ENCODE results near the gene LRRTM3.

Gene LRRTM3

GRCh38 chr10:67088036-67088435 lies 162.2 kb downstream of the LRRTM3 start:
- H3K27ac ChIP-seq (ENCODE audit: low read length): no peak overlapping the region

GRCh38 chr10:67095531-67095930 lies 169.7 kb downstream of the LRRTM3 start:
- no peak overlapping the region for H3K9ac ChIP-seq (ENCODE audit: low read length)
- H3K27ac ChIP-seq (ENCODE audit: low read length): no peak overlapping the region
- H3K4me3 ChIP-seq (ENCODE audit: low read length): no peak overlapping the region
- H3K27me3 ChIP-seq (ENCODE audit: control insufficient read depth, insufficient read depth, low read length): no peaks in the 10 kb centered on the region
- peaks cover 18% of the 10 kb centered on the region for H3K4me1 ChIP-seq (ENCODE audit: control insufficient read depth, low read depth, low read length)
- H3K9me3 ChIP-seq (ENCODE audit: control insufficient read depth, low read depth, low read length): no peaks in the 10 kb centered on the region
- no peaks in the 10 kb centered on the region for H3K36me3 ChIP-seq (ENCODE audit: control insufficient read depth, low read depth, low read length)

More at GRCh38 chr10:67088036-67088435, 162.2 kb downstream of the LRRTM3 start:
- Histone ChIP-seq H3K36me3 (ENCODE audit: control insufficient read depth, low read depth, low read length) (no peaks in the 10 kb centered on the region), H3K27me3 (ENCODE audit: control insufficient read depth, insufficient read depth, low read length) (no peaks in the 10 kb centered on the region), H3K4me3 (ENCODE audit: low read length) (no peak overlapping the region), H3K9ac (ENCODE audit: low read length) (no peak overlapping the region), H3K9me3 (ENCODE audit: control insufficient read depth, low read depth, low read length) (no peaks in the 10 kb centered on the region), H3K4me1 (ENCODE audit: control insufficient read depth, low read depth, low read length) (no peaks in the 10 kb centered on the region)

- Histone ChIP-seq H3K9ac (ENCODE audit: low read length) (peak overlapping the region; percentile 24), H3K9me3 (ENCODE audit: control insufficient read depth, low read depth, low read length) (no peaks in the 10 kb centered on the region), H3K36me3 (ENCODE audit: control insufficient read depth, low read depth, low read length) (no peaks in the 10 kb centered on the region), H3K4me1 (ENCODE audit: control insufficient read depth, low read depth, low read length) (peaks cover 18% of the 10 kb centered on the region), H3K27me3 (ENCODE audit: control insufficient read depth, insufficient read depth, low read length) (no peaks in the 10 kb centered on the region), H3K4me3 (ENCODE audit: low read length) (peak overlapping the region; percentile 19), H3K27ac (ENCODE audit: low read length) (peak overlapping the region; percentile 43)
Observed at GRCh38 chr10:67098461-67098860, 172.6 kb downstream of the LRRTM3 start.

- H3K4me3 ChIP-seq (ENCODE audit: low read length): no peak overlapping the region
- no peaks in the 10 kb centered on the region for H3K27me3 ChIP-seq (ENCODE audit: control insufficient read depth, insufficient read depth, low read length)
- H3K4me1 ChIP-seq (ENCODE audit: control insufficient read depth, low read depth, low read length): peaks cover 18% of the 10 kb centered on the region
- H3K9ac ChIP-seq (ENCODE audit: low read length): no peak overlapping the region
- no peak overlapping the region for H3K27ac ChIP-seq (ENCODE audit: low read length)
- H3K36me3 ChIP-seq (ENCODE audit: control insufficient read depth, low read depth, low read length): no peaks in the 10 kb centered on the region
- no peaks in the 10 kb centered on the region for H3K9me3 ChIP-seq (ENCODE audit: control insufficient read depth, low read depth, low read length)
Observed at GRCh38 chr10:67100951-67101350, 175.1 kb downstream of the LRRTM3 start.

GRCh38 chr10:67107670-67108069 lies 181.8 kb downstream of the LRRTM3 start:
- Histone ChIP-seq H3K36me3 (ENCODE audit: control insufficient read depth, low read depth, low read length) (no peaks in the 10 kb centered on the region), H3K27ac (ENCODE audit: low read length) (no peak overlapping the region), H3K9me3 (ENCODE audit: control insufficient read depth, low read depth, low read length) (no peaks in the 10 kb centered on the region), H3K4me1 (ENCODE audit: control insufficient read depth, low read depth, low read length) (no peaks in the 10 kb centered on the region), H3K4me3 (ENCODE audit: low read length) (no peak overlapping the region), H3K9ac (ENCODE audit: low read length) (no peak overlapping the region), H3K27me3 (ENCODE audit: control insufficient read depth, insufficient read depth, low read length) (no peaks in the 10 kb centered on the region)

GRCh38 chr10:67110286-67110685 lies 184.4 kb downstream of the LRRTM3 start:
- Histone ChIP-seq H3K9ac (ENCODE audit: low read length) (no peak overlapping the region), H3K4me3 (ENCODE audit: low read length) (no peak overlapping the region), H3K27ac (ENCODE audit: low read length) (no peak overlapping the region), H3K36me3 (ENCODE audit: control insufficient read depth, low read depth, low read length) (no peaks in the 10 kb centered on the region), H3K27me3 (ENCODE audit: control insufficient read depth, insufficient read depth, low read length) (no peaks in the 10 kb centered on the region), H3K9me3 (ENCODE audit: control insufficient read depth, low read depth, low read length) (no peaks in the 10 kb centered on the region), H3K4me1 (ENCODE audit: control insufficient read depth, low read depth, low read length) (no peaks in the 10 kb centered on the region)

- Histone ChIP-seq H3K4me3 (ENCODE audit: low read length) (no peak overlapping the region), H3K27ac (ENCODE audit: low read length) (no peak overlapping the region), H3K27me3 (ENCODE audit: control insufficient read depth, insufficient read depth, low read length) (no peaks in the 10 kb centered on the region), H3K36me3 (ENCODE audit: control insufficient read depth, low read depth, low read length) (no peaks in the 10 kb centered on the region), H3K9ac (ENCODE audit: low read length) (no peak overlapping the region), H3K4me1 (ENCODE audit: control insufficient read depth, low read depth, low read length) (no peaks in the 10 kb centered on the region), H3K9me3 (ENCODE audit: control insufficient read depth, low read depth, low read length) (no peaks in the 10 kb centered on the region)
Observed at GRCh38 chr10:67112765-67113164, 186.9 kb downstream of the LRRTM3 start.

- H3K4me1 ChIP-seq (ENCODE audit: control insufficient read depth, low read depth, low read length): no peaks in the 10 kb centered on the region
- no peak overlapping the region for H3K9ac ChIP-seq (ENCODE audit: low read length)
- H3K4me3 ChIP-seq (ENCODE audit: low read length): no peak overlapping the region
- H3K27ac ChIP-seq (ENCODE audit: low read length): no peak overlapping the region
- H3K36me3 ChIP-seq (ENCODE audit: control insufficient read depth, low read depth, low read length): no peaks in the 10 kb centered on the region
- no peaks in the 10 kb centered on the region for H3K9me3 ChIP-seq (ENCODE audit: control insufficient read depth, low read depth, low read length)
- H3K27me3 ChIP-seq (ENCODE audit: control insufficient read depth, insufficient read depth, low read length): no peaks in the 10 kb centered on the region
Observed at GRCh38 chr10:67114945-67115344, 189.1 kb downstream of the LRRTM3 start.

- H3K27me3 ChIP-seq (ENCODE audit: control insufficient read depth, insufficient read depth, low read length): no peaks in the 10 kb centered on the region
- no peaks in the 10 kb centered on the region for H3K4me1 ChIP-seq (ENCODE audit: control insufficient read depth, low read depth, low read length)
- H3K9ac ChIP-seq (ENCODE audit: low read length): no peak overlapping the region
- no peaks in the 10 kb centered on the region for H3K36me3 ChIP-seq (ENCODE audit: control insufficient read depth, low read depth, low read length)
- no peak overlapping the region for H3K27ac ChIP-seq (ENCODE audit: low read length)
- no peaks in the 10 kb centered on the region for H3K9me3 ChIP-seq (ENCODE audit: control insufficient read depth, low read depth, low read length)
- no peak overlapping the region for H3K4me3 ChIP-seq (ENCODE audit: low read length)
Observed at GRCh38 chr10:67115972-67116371, 190.1 kb downstream of the LRRTM3 start.

- H3K27me3 ChIP-seq (ENCODE audit: control insufficient read depth, insufficient read depth, low read length): no peaks in the 10 kb centered on the region
- no peaks in the 10 kb centered on the region for H3K9me3 ChIP-seq (ENCODE audit: control insufficient read depth, low read depth, low read length)
- H3K4me1 ChIP-seq (ENCODE audit: control insufficient read depth, low read depth, low read length): no peaks in the 10 kb centered on the region
- no peaks in the 10 kb centered on the region for H3K36me3 ChIP-seq (ENCODE audit: control insufficient read depth, low read depth, low read length)
- no peak overlapping the region for H3K27ac ChIP-seq (ENCODE audit: low read length)
- no peak overlapping the region for H3K9ac ChIP-seq (ENCODE audit: low read length)
- H3K4me3 ChIP-seq (ENCODE audit: low read length): no peak overlapping the region
Observed at GRCh38 chr10:67119651-67120050, 193.8 kb downstream of the LRRTM3 start.

GRCh38 chr10:67127441-67127840 lies 201.6 kb downstream of the LRRTM3 start:
- no peaks in the 10 kb centered on the region for H3K36me3 ChIP-seq (ENCODE audit: control insufficient read depth, low read depth, low read length)
- H3K4me3 ChIP-seq (ENCODE audit: low read length): no peak overlapping the region
- no peaks in the 10 kb centered on the region for H3K9me3 ChIP-seq (ENCODE audit: control insufficient read depth, low read depth, low read length)
- H3K9ac ChIP-seq (ENCODE audit: low read length): no peak overlapping the region
- no peak overlapping the region for H3K27ac ChIP-seq (ENCODE audit: low read length)
- H3K27me3 ChIP-seq (ENCODE audit: control insufficient read depth, insufficient read depth, low read length): no peaks in the 10 kb centered on the region
- H3K4me1 ChIP-seq (ENCODE audit: control insufficient read depth, low read depth, low read length): no peaks in the 10 kb centered on the region

GRCh38 chr10:67140641-67141040 lies 214.8 kb downstream of the LRRTM3 start:
- Histone ChIP-seq H3K27me3 (ENCODE audit: control insufficient read depth, insufficient read depth, low read length) (no peaks in the 10 kb centered on the region), H3K36me3 (ENCODE audit: control insufficient read depth, low read depth, low read length) (no peaks in the 10 kb centered on the region), H3K9me3 (ENCODE audit: control insufficient read depth, low read depth, low read length) (no peaks in the 10 kb centered on the region), H3K4me1 (ENCODE audit: control insufficient read depth, low read depth, low read length) (peaks cover 6% of the 10 kb centered on the region), H3K4me3 (ENCODE audit: low read length) (no peak overlapping the region), H3K27ac (ENCODE audit: low read length) (peak overlapping the region; percentile 27), H3K9ac (ENCODE audit: low read length) (no peak overlapping the region)

All from iPS-18a (cell line).